ENCODE results near the gene CD7. TPM values are rescaled to one million over a fixed set of nuclear protein-coding genes. Genes with fewer than 3 reads are reported as not detected.

CD7 gene
- total RNA-seq, 2 donors from 2014 or later, result not detected

- Histone ChIP-seq H3K36me3 (replicated peaks in 1 of 2; ENCODE audit: insufficient read depth in 1 of 2, low read depth in 2 of 2) (no peaks in the 10 kb centered on the region), H3K4me3 (no peak overlapping the region), H3K4me1 (peaks cover 76% of the 10 kb centered on the region), H3K27me3 (no peaks in the 10 kb centered on the region), H3K9me3 (no peaks in the 10 kb centered on the region), H3K27ac (peak overlapping the region in 3 of 4 donors; percentile 98 to 100 (median 98))
- WGBS, 2 donors, result 49 to 61% methylated on average over 6 of the region's 6 CpGs
- TF ChIP-seq POLR2A (IDR thresholded peaks at IDR 0.05) (no peak), CTCF (IDR thresholded peaks at IDR 0.05) (no peak)
- intact Hi-C loops (cut with DNase I), result no loop called here
- DNase-seq (no peak), ATAC-seq (no peak)
Observed at GRCh38 chr17:82271401-82271800, 46.0 kb downstream of the CD7 start.

GRCh38 chr17:82270651-82271050 is 46.8 kb downstream of the CD7 start:
- Histone ChIP-seq H3K9me3 (no peaks in the 10 kb centered on the region), H3K4me1 (peaks cover 84% of the 10 kb centered on the region), H3K4me3 (no peak overlapping the region), H3K36me3 (replicated peaks in 1 of 2; ENCODE audit: insufficient read depth in 1 of 2, low read depth in 2 of 2) (no peaks in the 10 kb centered on the region), H3K27me3 (no peaks in the 10 kb centered on the region), H3K27ac (peak overlapping the region in 3 of 4 donors; percentile 98 to 100 (median 98))
- intact Hi-C loops (cut with DNase I), result no loop called here
- ATAC-seq (no peak), DNase-seq (no peak)
- TF ChIP-seq CTCF (IDR thresholded peaks at IDR 0.05), result no peak
- WGBS, 2 donors, result 81 to 89% methylated on average over 12 of the region's 12 CpGs

GRCh38 chr17:82269882-82270500 is 47.4 kb downstream of the CD7 start:
- TF ChIP-seq POLR2A (IDR thresholded peaks at IDR 0.05) (no peak), CTCF (IDR thresholded peaks at IDR 0.05) (no peak)
- Histone ChIP-seq H3K36me3 (replicated peaks in 1 of 2; ENCODE audit: insufficient read depth in 1 of 2, low read depth in 2 of 2) (peaks cover 3 to 4% of the 10 kb centered on the region in 2 donors), H3K4me3 (no peak overlapping the region), H3K4me1 (peaks cover 84% of the 10 kb centered on the region), H3K27me3 (no peaks in the 10 kb centered on the region), H3K27ac (peak overlapping the region; percentile 53 to 100 (median 98)), H3K9me3 (no peaks in the 10 kb centered on the region)
- 50 to 58% methylated on average over 5 to 13 of the region's 13 CpGs for WGBS, 2 donors
- intact Hi-C loops (cut with DNase I), result no loop called here
- DNase-seq, result no peak
- no peak for ATAC-seq

GRCh38 chr17:82269138-82269881 is 48.1 kb downstream of the CD7 start:
- WGBS, 2 donors, result 47 to 51% methylated on average over 10 of the region's 10 CpGs
- H3K27me3 ChIP-seq, result no peaks in the 10 kb centered on the region
- no peaks in the 10 kb centered on the region for H3K9me3 ChIP-seq
- ATAC-seq (no peak), DNase-seq (no peak)
- H3K36me3 ChIP-seq (replicated peaks in 1 of 2; ENCODE audit: insufficient read depth in 1 of 2, low read depth in 2 of 2), result peaks cover 6 to 8% of the 10 kb centered on the region in 2 donors
- H3K27ac ChIP-seq, result peak overlapping the region; percentile 53 to 100 (median 98)
- H3K4me3 ChIP-seq, result no peak overlapping the region
- TF ChIP-seq CTCF (IDR thresholded peaks at IDR 0.05), result no peak
- no peak for TF ChIP-seq POLR2A (IDR thresholded peaks at IDR 0.05)
- peaks cover 77% of the 10 kb centered on the region for H3K4me1 ChIP-seq
- intact Hi-C loops (cut with DNase I), result no loop called here

Data from body of pancreas (tissue), 4 donors.